K562 (cell line): Measurements from ENCODE around the gene SETD4. TPM values are rescaled to one million over a fixed set of nuclear protein-coding genes. Genes with fewer than 3 reads are reported as not detected.
A peak's percentile ranks its signal among the peaks of the same experiment; 100 is the strongest.

Experiments
- BCL6 ChIP-seq: fragments of 250-450 bp; sonication (Bioruptor Pico); IDR thresholded peaks from 2 replicates; pipeline ENCODE4 v1.4.0; 2020
- BRF1 ChIP-seq: IDR thresholded peaks from 3 replicates; pipeline ENCODE4 v1.6.1; 2011; ENCODE audit warnings: borderline replicate concordance, mild to moderate bottlenecking; ENCODE audit not compliant: insufficient read length; ENCODE audit errors: extremely low read depth
- CXXC5 ChIP-seq: fragments of 250-450 bp; sonication (Bioruptor Pico); IDR thresholded peaks from 2 replicates; pipeline ENCODE4 v1.8.0; 2022; ENCODE audit warnings: inconsistent platforms, mild to moderate bottlenecking, moderate library complexity
- DNMT1 ChIP-seq: fragments of 450-650 bp; IDR thresholded peaks from 2 replicates; pipeline ENCODE4 v1.6.1; 2016; ENCODE audit warnings: antibody characterized with exemption, mild to moderate bottlenecking
- EHMT2 ChIP-seq: fragments of 450-650 bp; IDR thresholded peaks from 2 replicates; pipeline ENCODE4 v1.6.1; 2018; ENCODE audit warnings: antibody characterized with exemption
- GATA2 ChIP-seq: sonication (generic); formaldehyde crosslinking; IDR thresholded peaks from 2 replicates; pipeline ENCODE4 v1.4.0; 2020; ENCODE audit warnings: mild to moderate bottlenecking, missing genetic modification reagents
- HEY1 ChIP-seq: fragments of 250-450 bp; sonication (Bioruptor Pico); IDR thresholded peaks from 2 replicates; pipeline ENCODE4 v1.5.0; 2020; ENCODE audit warnings: mild to moderate bottlenecking, moderate library complexity, borderline replicate concordance
- PHF20 ChIP-seq: fragments of 450-650 bp; IDR thresholded peaks from 2 replicates; pipeline ENCODE4 v1.6.1; 2018; ENCODE audit not compliant: partially characterized antibody
- POLR2B ChIP-seq: fragments of 450-650 bp; IDR thresholded peaks from 2 replicates; pipeline ENCODE4 v1.6.1; 2018; ENCODE audit warnings: low read depth; ENCODE audit not compliant: partially characterized antibody
- SMC3 ChIP-seq: conservative IDR thresholded peaks from 2 replicates; pipeline ENCODE4 v1.6.1; 2011; ENCODE audit warnings: low read depth, low read length, improper control_type of control experiment; ENCODE audit not compliant: insufficient read depth
- SP1 ChIP-seq: sonication (generic); formaldehyde crosslinking; IDR thresholded peaks from 2 replicates; pipeline ENCODE4 v1.8.1; 2022; ENCODE audit warnings: mild to moderate bottlenecking, missing genetic modification reagents
- TCF3 ChIP-seq: sonication (generic); formaldehyde crosslinking; IDR thresholded peaks from 2 replicates; pipeline ENCODE4 v1.4.0; 2020; ENCODE audit warnings: mild to moderate bottlenecking, missing genetic modification reagents
- U2AF1 ChIP-seq: fragments of 200-400 bp; formaldehyde crosslinking; optimal IDR thresholded peaks from 2 replicates; pipeline ENCODE3; 2017; ENCODE audit warnings: mild to moderate bottlenecking, low read depth, low read length, moderate library complexity
- UBTF ChIP-seq, 2 experiments: IDR thresholded peaks; 2 replicates each; pipeline ENCODE4 v1.6.1; 2012; ENCODE audit warnings: improper control_type of control experiment in 2 of 2, low read depth in 2 of 2, low read length in 2 of 2, borderline replicate concordance in 1 of 2
- ZC3H8 ChIP-seq: fragments of 450-650 bp; IDR thresholded peaks from 2 replicates; pipeline ENCODE4 v1.6.1; 2017
- ZNF24 ChIP-seq: fragments of 450-650 bp; IDR thresholded peaks from 2 replicates; pipeline ENCODE4 v1.6.1; 2016
- ZNF408 ChIP-seq: fragments of 250-450 bp; sonication (Bioruptor Pico); IDR thresholded peaks from 2 replicates; pipeline ENCODE4 v1.4.0; 2020; ENCODE audit warnings: low read depth, mild to moderate bottlenecking, moderate library complexity
- ZNF507 ChIP-seq: conservative IDR thresholded peaks from 2 replicates; pipeline ENCODE4 v1.6.1; 2017; ENCODE audit warnings: missing genetic modification characterization, missing compliant biosample characterization
- ZNF707 ChIP-seq: fragments of 250-450 bp; sonication (Bioruptor Pico); conservative IDR thresholded peaks from 2 replicates; pipeline ENCODE4 v1.8.0; 2022; ENCODE audit warnings: inconsistent platforms, mild to moderate bottlenecking, moderate library complexity
- polyA plus RNA-seq, 8 experiments: library from polyadenylated mRNA; depleted of rRNA in 4 of 8; stranded (reverse) in 5 of 8; unstranded in 3 of 8; fragments of >200 nt; fragmentation: Nextera tagmentation in 2 of 8; fragmentation: Illumina TruSeq in 1 of 8; extraction: Ambion mirVana in 2 of 8; extraction: Trizol in 1 of 8; gene quantifications; 2 replicates each; pipeline versions ENCODE4 v1.2.1 to v1.2.3, GENCODE V29; 2011 to 2014; ENCODE audit warnings: inconsistent platforms in 1 of 8, missing spikeins in 1 of 8
- total RNA-seq, 7 experiments: library from RNA; depleted of rRNA in 6 of 7; stranded (reverse); fragments of >200 nt in 6 of 7; fragmentation: Illumina TruSeq in 2 of 7; extraction: Trizol in 2 of 7; gene quantifications; 2 replicates each; pipeline versions ENCODE4 v1.2.1 to v1.2.3, GENCODE V29; 2011 to 2021; ENCODE audit warnings: low replicate concordance in 1 of 7
- TF ChIP-seq, protein P1 (sequence below): fragments of 450-650 bp; IDR thresholded peaks from one replicate; pipeline ENCODE4 v1.6.1; 2018; ENCODE audit warnings: mild to moderate bottlenecking, moderate library complexity; ENCODE audit not compliant: partially characterized antibody
- TF ChIP-seq, protein P2 (sequence below): fragments of 450-650 bp; IDR thresholded peaks from 2 replicates; pipeline ENCODE4 v1.6.1; 2016; ENCODE audit warnings: mild to moderate bottlenecking
- TF ChIP-seq, protein P3 (sequence below): sonication (generic); formaldehyde crosslinking; IDR thresholded peaks from 2 replicates; pipeline ENCODE4 v1.8.0; 2022; ENCODE audit warnings: mild to moderate bottlenecking, missing genetic modification reagents, borderline replicate concordance

SETD4 gene
- total and polyA plus RNA-seq, 9 of the 15 experiments (the other 6 are each of a cell fraction or from before 2014, with no cell fraction given), result 16.1 to 51.3 (median 25.7) TPM

GRCh38 chr21:36079671-36080070 lies 19.3 kb upstream of the SETD4 start (continued):
- TF ChIP-seq U2AF1 (no peak), HEY1 (no peak), SP1 (CRISPR knock-in tag) (no peak), BRF1 (no peak), GATA2 (peak; percentile 24; the same call in 1 of the 2 replicates), ZNF707 (no peak), BCL6 (CRISPR knock-in tag) (no peak), ZNF507 (tag) (no peak), POLR2B (no peak), CXXC5 (CRISPR knock-in tag) (no peak), ZC3H8 (no peak), ZNF24 (no peak), PHF20 (peak; percentile 10), TCF3 (no peak), SMC3 (no peak), DNMT1 (no peak), UBTF (IDR thresholded peaks at IDR 0.05; ENCODE audit: borderline replicate concordance in 1 of 2, low read depth in 2 of 2, low read length in 2 of 2) (no peak), ZNF408 (no peak), EHMT2 (no peak)
- TF ChIP-seq, protein P1, sequence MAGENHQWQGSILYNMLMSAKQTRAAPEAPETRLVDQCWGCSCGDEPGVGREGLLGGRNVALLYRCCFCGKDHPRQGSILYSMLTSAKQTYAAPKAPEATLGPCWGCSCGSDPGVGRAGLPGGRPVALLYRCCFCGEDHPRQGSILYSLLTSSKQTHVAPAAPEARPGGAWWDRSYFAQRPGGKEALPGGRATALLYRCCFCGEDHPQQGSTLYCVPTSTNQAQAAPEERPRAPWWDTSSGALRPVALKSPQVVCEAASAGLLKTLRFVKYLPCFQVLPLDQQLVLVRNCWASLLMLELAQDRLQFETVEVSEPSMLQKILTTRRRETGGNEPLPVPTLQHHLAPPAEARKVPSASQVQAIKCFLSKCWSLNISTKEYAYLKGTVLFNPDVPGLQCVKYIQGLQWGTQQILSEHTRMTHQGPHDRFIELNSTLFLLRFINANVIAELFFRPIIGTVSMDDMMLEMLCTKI, result no peak
- TF ChIP-seq, protein P2, sequence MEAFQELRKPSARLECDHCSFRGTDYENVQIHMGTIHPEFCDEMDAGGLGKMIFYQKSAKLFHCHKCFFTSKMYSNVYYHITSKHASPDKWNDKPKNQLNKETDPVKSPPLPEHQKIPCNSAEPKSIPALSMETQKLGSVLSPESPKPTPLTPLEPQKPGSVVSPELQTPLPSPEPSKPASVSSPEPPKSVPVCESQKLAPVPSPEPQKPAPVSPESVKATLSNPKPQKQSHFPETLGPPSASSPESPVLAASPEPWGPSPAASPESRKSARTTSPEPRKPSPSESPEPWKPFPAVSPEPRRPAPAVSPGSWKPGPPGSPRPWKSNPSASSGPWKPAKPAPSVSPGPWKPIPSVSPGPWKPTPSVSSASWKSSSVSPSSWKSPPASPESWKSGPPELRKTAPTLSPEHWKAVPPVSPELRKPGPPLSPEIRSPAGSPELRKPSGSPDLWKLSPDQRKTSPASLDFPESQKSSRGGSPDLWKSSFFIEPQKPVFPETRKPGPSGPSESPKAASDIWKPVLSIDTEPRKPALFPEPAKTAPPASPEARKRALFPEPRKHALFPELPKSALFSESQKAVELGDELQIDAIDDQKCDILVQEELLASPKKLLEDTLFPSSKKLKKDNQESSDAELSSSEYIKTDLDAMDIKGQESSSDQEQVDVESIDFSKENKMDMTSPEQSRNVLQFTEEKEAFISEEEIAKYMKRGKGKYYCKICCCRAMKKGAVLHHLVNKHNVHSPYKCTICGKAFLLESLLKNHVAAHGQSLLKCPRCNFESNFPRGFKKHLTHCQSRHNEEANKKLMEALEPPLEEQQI, result peak; percentile 28; the same call in 1 of the 2 replicates
- TF ChIP-seq, protein P3, sequence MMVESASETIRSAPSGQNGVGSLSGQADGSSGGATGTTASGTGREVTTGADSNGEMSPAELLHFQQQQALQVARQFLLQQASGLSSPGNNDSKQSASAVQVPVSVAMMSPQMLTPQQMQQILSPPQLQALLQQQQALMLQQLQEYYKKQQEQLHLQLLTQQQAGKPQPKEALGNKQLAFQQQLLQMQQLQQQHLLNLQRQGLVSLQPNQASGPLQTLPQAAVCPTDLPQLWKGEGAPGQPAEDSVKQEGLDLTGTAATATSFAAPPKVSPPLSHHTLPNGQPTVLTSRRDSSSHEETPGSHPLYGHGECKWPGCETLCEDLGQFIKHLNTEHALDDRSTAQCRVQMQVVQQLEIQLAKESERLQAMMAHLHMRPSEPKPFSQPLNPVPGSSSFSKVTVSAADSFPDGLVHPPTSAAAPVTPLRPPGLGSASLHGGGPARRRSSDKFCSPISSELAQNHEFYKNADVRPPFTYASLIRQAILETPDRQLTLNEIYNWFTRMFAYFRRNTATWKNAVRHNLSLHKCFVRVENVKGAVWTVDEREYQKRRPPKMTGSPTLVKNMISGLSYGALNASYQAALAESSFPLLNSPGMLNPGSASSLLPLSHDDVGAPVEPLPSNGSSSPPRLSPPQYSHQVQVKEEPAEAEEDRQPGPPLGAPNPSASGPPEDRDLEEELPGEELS (CRISPR knock-in tag), result no peak
